Measurements from ENCODE around the gene FAM193B.
"Not testable (repeated sequence)": the region's sequence is repeated elsewhere in the genome, so short reads cannot be mapped to it uniquely, and the experiment has no call there.

The FAM193B gene

GRCh38 chr5:177486256-177486655 is 68.1 kb downstream of the FAM193B start:
- no peak for DNase-seq (ENCODE audit: low read depth)

- DNase-seq (ENCODE audit: low read depth), result not testable (repeated sequence)
Measured at GRCh38 chr5:177485753-177486152, 68.6 kb downstream of the FAM193B start.

GRCh38 chr5:177484902-177485549 is 69.3 kb downstream of the FAM193B start:
- DNase-seq (ENCODE audit: low read depth), result no peak

- DNase-seq (ENCODE audit: low read depth), result no peak
Measured at GRCh38 chr5:177483994-177484901, 70.1 kb downstream of the FAM193B start.

- DNase-seq (ENCODE audit: low read depth), result no peak
Measured at GRCh38 chr5:177483042-177483441, 71.3 kb downstream of the FAM193B start.

- no peak for DNase-seq (ENCODE audit: low read depth)
Measured at GRCh38 chr5:177482359-177482795, 72.0 kb downstream of the FAM193B start.

- DNase-seq (ENCODE audit: low read depth), result no peak
Measured at GRCh38 chr5:177479774-177480173, 74.6 kb downstream of the FAM193B start.

- DNase-seq (ENCODE audit: low read depth), result no peak
Measured at GRCh38 chr5:177478711-177479646, 75.4 kb downstream of the FAM193B start.

GRCh38 chr5:177477701-177478477 is 76.5 kb downstream of the FAM193B start:
- no peak for DNase-seq (ENCODE audit: low read depth)

GRCh38 chr5:177476531-177477233 is 77.7 kb downstream of the FAM193B start:
- DNase-seq (ENCODE audit: low read depth), result no peak

GRCh38 chr5:177475563-177476427 is 78.6 kb downstream of the FAM193B start:
- DNase-seq (ENCODE audit: low read depth), result no peak

- DNase-seq (ENCODE audit: low read depth), result no peak
Measured at GRCh38 chr5:177474846-177475562, 79.4 kb downstream of the FAM193B start.

GRCh38 chr5:177474002-177474476 is 80.3 kb downstream of the FAM193B start:
- no peak for DNase-seq (ENCODE audit: low read depth)

- DNase-seq (ENCODE audit: low read depth), result no peak
Measured at GRCh38 chr5:177473443-177474001, 80.8 kb downstream of the FAM193B start, which contains the start of gene DBN1. Gene DBN1 (minus strand): TSS chr5:177473634. CDS start chr5:177473521, 113 bp downstream.

- DNase-seq (ENCODE audit: low read depth), result no peak
Measured at GRCh38 chr5:177472460-177473442, 81.6 kb downstream of the FAM193B start.

GRCh38 chr5:177471610-177472356 is 82.6 kb downstream of the FAM193B start:
- no peak for DNase-seq (ENCODE audit: low read depth)
